HL-60 (cell line): Measurements from ENCODE around the gene GRK5.

ENCODE experiments used
- CTCF ChIP-seq: IDR thresholded peaks from one replicate; pipeline ENCODE4 v1.5.1; 2011; ENCODE audit warnings: low read length, control low read depth, inconsistent platforms; ENCODE audit not compliant: insufficient read depth
- POLR2AphosphoS5 ChIP-seq: IDR thresholded peaks from 2 replicates; pipeline ENCODE4 v1.6.1; 2012; ENCODE audit warnings: low read depth
- REST ChIP-seq: IDR thresholded peaks from 2 replicates; pipeline ENCODE4 v1.6.1; 2012; ENCODE audit warnings: low read depth; ENCODE audit not compliant: insufficient replicate concordance
- SPI1 ChIP-seq: IDR thresholded peaks from 2 replicates; pipeline ENCODE4 v1.6.1; 2012; ENCODE audit warnings: low read depth, mild to moderate bottlenecking, borderline replicate concordance

- TF ChIP-seq POLR2AphosphoS5 = no peak
- no peak for TF ChIP-seq CTCF
- no peak for TF ChIP-seq SPI1
- no peak for TF ChIP-seq REST
Observed at GRCh38 chr10:119166564-119166963, 40.8 kb upstream of the GRK5 start.
